GM19238 (cell line): ENCODE results near the gene SLC6A18.
"Not testable (repeated sequence)": the region's sequence is repeated elsewhere in the genome, so short reads cannot be mapped to it uniquely, and the experiment has no call there.

Experiments used
- DNase-seq: peaks from one replicate; pipeline ENCODE4 v3.0.0; 2011; ENCODE audit warnings: low spot score; ENCODE audit not compliant: insufficient read length

The SLC6A18 gene

GRCh38 chr5:1270933-1271914 lies 46.0 kb downstream of the SLC6A18 start:
- no peak for DNase-seq

DNA sequence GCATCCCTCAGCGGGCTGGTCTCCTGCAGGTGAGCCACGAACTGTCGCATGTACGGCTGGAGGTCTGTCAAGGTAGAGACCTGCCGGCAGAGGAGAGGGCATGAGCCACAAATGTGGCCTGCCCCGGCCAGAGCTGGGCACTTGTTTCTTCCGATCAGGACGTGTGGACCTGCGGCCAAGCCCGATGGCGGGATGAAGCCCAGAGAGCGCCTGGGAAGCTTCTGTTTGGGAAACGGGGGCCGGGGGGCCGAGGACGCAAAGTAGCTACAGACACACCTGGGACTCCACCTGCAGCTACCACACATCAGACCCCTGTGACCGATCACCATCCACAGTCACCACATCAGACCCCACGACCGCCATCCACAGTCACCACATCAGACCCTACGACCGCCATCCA lies 47.0 kb downstream of the SLC6A18 start:
- no peak for DNase-seq

- no peak for DNase-seq
These were observed 48.6 kb downstream of the SLC6A18 start for GRCh38 chr5:1273745-1274144.

GRCh38 chr5:1274471-1274870 lies 49.3 kb downstream of the SLC6A18 start:
- no peak for DNase-seq

DNA sequence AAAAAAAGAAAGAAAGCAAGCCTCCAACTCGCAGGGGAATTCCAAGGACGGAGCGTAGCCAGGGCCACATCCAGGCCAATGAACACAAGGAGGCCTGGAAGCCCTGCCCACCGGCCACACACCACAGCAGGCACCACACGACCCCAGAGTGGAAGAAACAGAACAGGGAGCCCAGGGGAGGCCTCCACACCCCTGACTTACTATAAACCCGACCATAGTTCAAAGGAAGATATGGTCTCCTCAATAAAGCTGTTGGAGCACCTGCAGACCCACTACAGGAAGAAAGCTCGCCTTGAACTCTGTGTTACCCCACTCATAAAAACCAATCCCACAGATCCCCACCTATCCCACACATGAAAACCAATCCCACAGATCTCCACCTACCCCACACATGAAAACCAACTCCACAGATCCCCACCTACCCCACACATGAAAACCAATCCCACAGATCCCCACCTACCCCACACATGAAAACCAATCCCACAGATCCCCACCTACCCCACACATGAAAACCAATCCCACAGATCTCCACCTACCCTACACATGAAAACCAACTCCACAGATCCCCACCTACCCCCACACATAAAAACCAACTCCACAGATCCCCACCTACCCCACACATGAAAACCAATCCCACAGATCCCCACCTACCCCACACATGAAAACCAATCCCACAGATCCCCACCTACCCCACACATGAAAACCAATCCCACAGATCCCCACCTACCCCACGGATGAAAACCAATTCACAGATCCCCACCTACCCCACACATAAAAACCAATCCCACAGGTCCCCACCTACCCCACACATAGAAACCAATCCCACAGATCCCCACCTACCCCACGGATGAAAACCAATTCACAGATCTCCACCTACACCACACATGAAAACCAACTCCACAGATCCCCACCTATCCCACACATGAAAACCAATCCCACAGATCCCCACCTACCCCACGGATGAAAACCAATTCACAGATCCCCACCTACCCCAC lies 50.5 kb downstream of the SLC6A18 start:
- DNase-seq: not testable (repeated sequence)

GRCh38 chr5:1276930-1277329 lies 51.7 kb downstream of the SLC6A18 start:
- DNase-seq: no peak

- no peak for DNase-seq
These were observed 52.1 kb downstream of the SLC6A18 start for GRCh38 chr5:1277331-1277730.

- DNase-seq: no peak
These were observed 52.6 kb downstream of the SLC6A18 start for GRCh38 chr5:1277781-1278180.

- no peak for DNase-seq
These were observed 53.0 kb downstream of the SLC6A18 start for GRCh38 chr5:1278216-1278615.

DNA sequence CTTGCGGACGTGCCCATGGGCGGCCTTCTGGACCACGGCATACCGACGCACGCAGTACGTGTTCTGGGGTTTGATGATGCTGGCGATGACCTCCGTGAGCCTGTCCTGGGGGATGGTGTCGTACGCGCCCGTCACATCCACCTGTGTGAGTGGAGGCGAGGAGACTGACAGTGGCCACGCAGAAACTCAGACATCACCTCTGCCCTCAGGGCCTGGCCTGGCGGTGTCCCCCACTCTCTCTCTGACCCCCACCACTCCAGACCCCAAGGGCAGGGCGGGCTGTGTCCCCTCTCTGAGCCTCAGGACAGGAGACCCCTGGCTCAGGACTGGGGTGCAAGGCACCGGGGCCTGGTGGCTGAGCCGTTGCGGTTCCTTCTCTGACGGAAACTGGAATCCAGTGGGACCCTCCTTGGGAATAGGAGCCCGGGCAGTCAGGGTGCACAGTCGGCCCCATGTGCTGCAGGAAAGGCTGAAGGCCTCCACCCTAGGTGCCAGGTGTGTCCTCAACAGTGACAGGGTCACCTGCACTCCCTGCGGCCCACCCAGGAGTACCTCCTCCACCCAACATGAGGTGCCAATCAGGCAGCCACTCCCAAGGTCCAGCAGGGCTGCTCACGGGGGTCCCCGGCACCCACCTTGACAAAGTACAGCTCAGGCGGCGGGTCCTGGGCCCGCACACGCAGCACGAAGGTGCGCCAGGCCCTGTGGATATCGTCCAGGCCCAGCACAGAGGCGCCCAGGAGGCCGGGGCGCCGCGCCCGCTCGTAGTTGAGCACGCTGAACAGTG lies 53.7 kb downstream of the SLC6A18 start:
- DNase-seq: no peak

DNA sequence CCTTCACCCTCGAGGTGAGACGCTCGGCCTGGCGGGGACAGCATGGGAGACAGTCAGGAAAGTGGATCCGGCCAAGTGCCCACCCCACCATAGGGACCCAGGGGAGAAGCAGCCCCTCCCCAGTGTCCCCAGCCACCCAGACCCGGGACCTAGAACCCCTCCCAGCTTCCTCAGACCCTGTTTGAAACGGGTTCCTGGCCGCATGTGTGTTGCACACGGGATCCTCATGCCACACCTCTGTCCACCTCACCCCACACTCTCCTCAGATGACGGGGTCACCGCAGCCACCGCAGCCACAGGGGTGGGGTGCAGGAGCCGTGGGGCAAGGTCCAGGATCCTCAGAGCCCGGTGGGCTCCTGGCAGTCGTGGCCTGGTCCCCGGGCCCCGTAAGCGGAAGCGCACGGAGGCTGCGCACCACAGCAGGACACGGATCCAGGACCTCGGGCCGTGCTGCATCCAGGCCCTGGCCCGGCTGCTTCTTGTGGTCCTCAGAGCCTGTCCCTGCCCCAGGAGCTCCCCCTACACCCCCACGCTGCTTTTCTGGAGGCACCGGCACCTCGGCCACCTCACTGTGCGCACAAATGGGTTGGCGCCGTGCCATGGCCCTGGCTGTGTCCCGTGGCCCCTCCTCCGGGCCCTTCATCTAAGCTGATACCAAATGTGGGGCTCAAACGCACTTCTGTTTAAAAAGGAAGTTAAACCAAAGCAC lies 54.4 kb downstream of the SLC6A18 start:
- DNase-seq: no peak

GRCh38 chr5:1280177-1281037 lies 55.2 kb downstream of the SLC6A18 start:
- DNase-seq: no peak

- no peak for DNase-seq
These were observed 56.1 kb downstream of the SLC6A18 start for GRCh38 chr5:1281038-1281882.

- no peak for DNase-seq
These were observed 57.2 kb downstream of the SLC6A18 start for GRCh38 chr5:1282131-1282992.

GRCh38 chr5:1282993-1283728 lies 58.0 kb downstream of the SLC6A18 start:
- not testable (repeated sequence) for DNase-seq

- DNase-seq: not testable (repeated sequence)
These were observed 58.5 kb downstream of the SLC6A18 start for GRCh38 chr5:1283729-1284041.

GRCh38 chr5:1284336-1284970 lies 59.3 kb downstream of the SLC6A18 start:
- DNase-seq: not testable (repeated sequence)
